ENCODE results near the gene ACADS.
A peak's percentile ranks its signal among the peaks of the same experiment; 100 is the strongest.

ACADS gene

DNA sequence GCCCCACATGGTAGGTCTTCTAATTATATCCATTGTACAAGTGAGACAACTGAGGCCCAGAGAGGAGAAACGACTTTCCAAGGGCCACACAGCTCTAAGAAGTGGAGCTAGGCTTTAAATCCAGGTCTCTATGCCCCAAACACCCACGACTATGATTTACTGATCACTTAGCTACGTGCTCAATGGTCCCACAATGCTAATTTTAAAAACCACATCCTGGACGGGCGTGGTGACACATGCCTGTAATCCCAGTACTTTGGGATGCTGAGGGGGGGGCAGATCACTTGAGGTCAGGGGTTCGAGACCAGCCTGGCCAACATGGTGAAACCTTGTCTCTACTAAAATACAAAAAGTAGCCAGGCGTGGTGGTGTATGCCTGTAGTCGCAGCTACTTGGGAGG is 47.1 kb upstream of the ACADS start:
- TF ChIP-seq ZNF8 (CRISPR knock-in tag; IDR thresholded peaks at IDR 0.05) (peak; percentile 23; the same call in 1 of the 2 replicates), ZNF70 (CRISPR knock-in tag; IDR thresholded peaks at IDR 0.05) (no peak), ISL1 (CRISPR knock-in tag; IDR thresholded peaks at IDR 0.05) (no peak)
- TF ChIP-seq, protein P1, sequence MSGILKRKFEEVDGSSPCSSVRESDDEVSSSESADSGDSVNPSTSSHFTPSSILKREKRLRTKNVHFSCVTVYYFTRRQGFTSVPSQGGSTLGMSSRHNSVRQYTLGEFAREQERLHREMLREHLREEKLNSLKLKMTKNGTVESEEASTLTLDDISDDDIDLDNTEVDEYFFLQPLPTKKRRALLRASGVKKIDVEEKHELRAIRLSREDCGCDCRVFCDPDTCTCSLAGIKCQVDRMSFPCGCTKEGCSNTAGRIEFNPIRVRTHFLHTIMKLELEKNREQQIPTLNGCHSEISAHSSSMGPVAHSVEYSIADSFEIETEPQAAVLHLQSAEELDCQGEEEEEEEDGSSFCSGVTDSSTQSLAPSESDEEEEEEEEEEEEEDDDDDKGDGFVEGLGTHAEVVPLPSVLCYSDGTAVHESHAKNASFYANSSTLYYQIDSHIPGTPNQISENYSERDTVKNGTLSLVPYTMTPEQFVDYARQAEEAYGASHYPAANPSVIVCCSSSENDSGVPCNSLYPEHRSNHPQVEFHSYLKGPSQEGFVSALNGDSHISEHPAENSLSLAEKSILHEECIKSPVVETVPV (CRISPR knock-in tag; IDR thresholded peaks at IDR 0.05) = no peak
- TF ChIP-seq, protein P2, sequence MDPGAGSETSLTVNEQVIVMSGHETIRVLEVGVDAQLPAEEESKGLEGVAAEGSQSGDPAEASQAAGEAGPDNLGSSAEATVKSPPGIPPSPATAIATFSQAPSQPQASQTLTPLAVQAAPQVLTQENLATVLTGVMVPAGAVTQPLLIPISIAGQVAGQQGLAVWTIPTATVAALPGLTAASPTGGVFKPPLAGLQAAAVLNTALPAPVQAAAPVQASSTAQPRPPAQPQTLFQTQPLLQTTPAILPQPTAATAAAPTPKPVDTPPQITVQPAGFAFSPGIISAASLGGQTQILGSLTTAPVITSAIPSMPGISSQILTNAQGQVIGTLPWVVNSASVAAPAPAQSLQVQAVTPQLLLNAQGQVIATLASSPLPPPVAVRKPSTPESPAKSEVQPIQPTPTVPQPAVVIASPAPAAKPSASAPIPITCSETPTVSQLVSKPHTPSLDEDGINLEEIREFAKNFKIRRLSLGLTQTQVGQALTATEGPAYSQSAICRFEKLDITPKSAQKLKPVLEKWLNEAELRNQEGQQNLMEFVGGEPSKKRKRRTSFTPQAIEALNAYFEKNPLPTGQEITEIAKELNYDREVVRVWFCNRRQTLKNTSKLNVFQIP (CRISPR knock-in tag; IDR thresholded peaks at IDR 0.05; ENCODE audit: borderline replicate concordance, low read depth) = no peak
- no peak for ATAC-seq

DNA sequence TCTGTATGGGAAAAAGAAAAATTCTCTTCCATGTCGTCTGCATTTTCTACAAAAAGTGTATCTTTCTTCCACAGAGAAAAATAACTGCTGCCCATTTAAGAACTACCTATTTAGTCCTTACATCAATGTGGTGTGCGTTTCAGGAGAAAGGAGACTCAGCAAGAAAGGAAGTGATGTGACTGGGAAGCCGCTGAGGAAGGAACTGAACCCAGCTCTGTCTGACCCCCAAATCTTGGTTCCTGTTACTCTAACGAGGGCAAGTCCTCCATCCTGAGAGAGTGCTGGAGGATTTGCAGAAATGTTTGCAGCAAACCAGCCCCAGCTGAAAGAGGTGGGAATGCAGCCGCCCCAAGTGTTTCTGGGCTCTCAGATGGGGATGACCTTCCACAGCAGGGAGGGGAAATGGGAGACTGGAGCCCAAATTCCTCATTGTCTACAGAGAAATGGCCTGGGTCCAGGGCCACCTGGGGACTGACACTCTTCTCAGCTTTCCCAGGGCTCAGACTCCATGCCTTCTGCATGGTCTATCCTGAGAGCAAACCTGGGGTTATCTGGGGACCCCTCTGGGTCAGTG is 45.4 kb upstream of the ACADS start:
- TF ChIP-seq, protein P3, sequence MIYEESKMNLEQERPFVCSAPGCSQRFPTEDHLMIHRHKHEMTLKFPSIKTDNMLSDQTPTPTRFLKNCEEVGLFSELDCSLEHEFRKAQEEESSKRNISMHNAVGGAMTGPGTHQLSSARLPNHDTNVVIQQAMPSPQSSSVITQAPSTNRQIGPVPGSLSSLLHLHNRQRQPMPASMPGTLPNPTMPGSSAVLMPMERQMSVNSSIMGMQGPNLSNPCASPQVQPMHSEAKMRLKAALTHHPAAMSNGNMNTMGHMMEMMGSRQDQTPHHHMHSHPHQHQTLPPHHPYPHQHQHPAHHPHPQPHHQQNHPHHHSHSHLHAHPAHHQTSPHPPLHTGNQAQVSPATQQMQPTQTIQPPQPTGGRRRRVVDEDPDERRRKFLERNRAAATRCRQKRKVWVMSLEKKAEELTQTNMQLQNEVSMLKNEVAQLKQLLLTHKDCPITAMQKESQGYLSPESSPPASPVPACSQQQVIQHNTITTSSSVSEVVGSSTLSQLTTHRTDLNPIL (CRISPR knock-in tag; IDR thresholded peaks at IDR 0.05; ENCODE audit: low read depth) = no peak
- TF ChIP-seq, protein P4, sequence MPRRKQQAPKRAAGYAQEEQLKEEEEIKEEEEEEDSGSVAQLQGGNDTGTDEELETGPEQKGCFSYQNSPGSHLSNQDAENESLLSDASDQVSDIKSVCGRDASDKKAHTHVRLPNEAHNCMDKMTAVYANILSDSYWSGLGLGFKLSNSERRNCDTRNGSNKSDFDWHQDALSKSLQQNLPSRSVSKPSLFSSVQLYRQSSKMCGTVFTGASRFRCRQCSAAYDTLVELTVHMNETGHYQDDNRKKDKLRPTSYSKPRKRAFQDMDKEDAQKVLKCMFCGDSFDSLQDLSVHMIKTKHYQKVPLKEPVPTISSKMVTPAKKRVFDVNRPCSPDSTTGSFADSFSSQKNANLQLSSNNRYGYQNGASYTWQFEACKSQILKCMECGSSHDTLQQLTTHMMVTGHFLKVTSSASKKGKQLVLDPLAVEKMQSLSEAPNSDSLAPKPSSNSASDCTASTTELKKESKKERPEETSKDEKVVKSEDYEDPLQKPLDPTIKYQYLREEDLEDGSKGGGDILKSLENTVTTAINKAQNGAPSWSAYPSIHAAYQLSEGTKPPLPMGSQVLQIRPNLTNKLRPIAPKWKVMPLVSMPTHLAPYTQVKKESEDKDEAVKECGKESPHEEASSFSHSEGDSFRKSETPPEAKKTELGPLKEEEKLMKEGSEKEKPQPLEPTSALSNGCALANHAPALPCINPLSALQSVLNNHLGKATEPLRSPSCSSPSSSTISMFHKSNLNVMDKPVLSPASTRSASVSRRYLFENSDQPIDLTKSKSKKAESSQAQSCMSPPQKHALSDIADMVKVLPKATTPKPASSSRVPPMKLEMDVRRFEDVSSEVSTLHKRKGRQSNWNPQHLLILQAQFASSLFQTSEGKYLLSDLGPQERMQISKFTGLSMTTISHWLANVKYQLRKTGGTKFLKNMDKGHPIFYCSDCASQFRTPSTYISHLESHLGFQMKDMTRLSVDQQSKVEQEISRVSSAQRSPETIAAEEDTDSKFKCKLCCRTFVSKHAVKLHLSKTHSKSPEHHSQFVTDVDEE (CRISPR knock-in tag; IDR thresholded peaks at IDR 0.05) = no peak
- TF ChIP-seq ZFP30 (CRISPR knock-in tag; IDR thresholded peaks at IDR 0.05) (no peak), TOX (CRISPR knock-in tag; IDR thresholded peaks at IDR 0.05; ENCODE audit: borderline replicate concordance) (no peak), ZNF565 (CRISPR knock-in tag; conservative IDR thresholded peaks at IDR 0.05; ENCODE audit: low read depth) (no peak), ZNF70 (CRISPR knock-in tag; IDR thresholded peaks at IDR 0.05) (no peak), TCF4 (CRISPR knock-in tag; IDR thresholded peaks at IDR 0.05; ENCODE audit: borderline replicate concordance) (no peak), OSR1 (CRISPR knock-in tag; IDR thresholded peaks at IDR 0.05) (no peak), ISL1 (CRISPR knock-in tag; IDR thresholded peaks at IDR 0.05) (no peak)
- TF ChIP-seq, protein P2 (CRISPR knock-in tag; IDR thresholded peaks at IDR 0.05; ENCODE audit: borderline replicate concordance, low read depth) = no peak
- no peak for ATAC-seq

DNA sequence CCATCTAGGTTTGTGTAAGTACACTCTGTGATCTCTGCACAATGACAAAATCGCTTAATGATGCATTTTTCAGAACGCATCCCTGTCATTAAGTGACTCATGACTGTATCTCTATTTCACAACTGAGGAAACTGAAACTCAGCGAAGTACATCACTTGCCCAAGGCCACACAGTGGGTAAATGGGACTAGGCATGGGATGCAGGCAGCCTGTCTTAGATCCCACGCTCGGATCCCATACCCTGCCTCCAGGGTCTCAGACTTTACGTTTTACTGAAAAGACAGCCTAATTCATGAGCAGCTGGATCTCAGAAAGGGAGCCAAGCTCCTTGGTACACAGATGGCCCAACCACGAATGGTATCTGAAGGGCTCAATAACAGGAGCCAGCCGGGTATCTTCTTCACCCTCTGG is 41.1 kb upstream of the ACADS start:
- no peak for ATAC-seq
- TF ChIP-seq ESRRG (CRISPR knock-in tag; IDR thresholded peaks at IDR 0.05) (no peak), ARNTL (CRISPR knock-in tag; IDR thresholded peaks at IDR 0.05; ENCODE audit: borderline replicate concordance, low read depth) (no peak), ZNF8 (CRISPR knock-in tag; IDR thresholded peaks at IDR 0.05) (no peak), GLIS3 (CRISPR knock-in tag; IDR thresholded peaks at IDR 0.05) (no peak), PPARA (CRISPR knock-in tag; IDR thresholded peaks at IDR 0.05; ENCODE audit: borderline replicate concordance) (no peak), ZC3H10 (CRISPR knock-in tag; IDR thresholded peaks at IDR 0.05) (no peak), ISL1 (CRISPR knock-in tag; IDR thresholded peaks at IDR 0.05) (no peak), ZFP3 (CRISPR knock-in tag; IDR thresholded peaks at IDR 0.05) (no peak)
- TF ChIP-seq, protein P1 (CRISPR knock-in tag; IDR thresholded peaks at IDR 0.05) = no peak

Measured in SK-N-SH treated with all-trans-retinoic acid at 6 μM for 48 hours (cell line).